ENCODE measurements around the gene MPP2. TPM values are rescaled to one million over a fixed set of nuclear protein-coding genes. Genes with fewer than 3 reads are reported as not detected.

MPP2 gene
- total and polyA plus RNA-seq, 9 of the 15 experiments (the other 6 are each of a cell fraction or from before 2014, with no cell fraction given) = 0.04 to 1.0 (median 0.24) TPM

DNA sequence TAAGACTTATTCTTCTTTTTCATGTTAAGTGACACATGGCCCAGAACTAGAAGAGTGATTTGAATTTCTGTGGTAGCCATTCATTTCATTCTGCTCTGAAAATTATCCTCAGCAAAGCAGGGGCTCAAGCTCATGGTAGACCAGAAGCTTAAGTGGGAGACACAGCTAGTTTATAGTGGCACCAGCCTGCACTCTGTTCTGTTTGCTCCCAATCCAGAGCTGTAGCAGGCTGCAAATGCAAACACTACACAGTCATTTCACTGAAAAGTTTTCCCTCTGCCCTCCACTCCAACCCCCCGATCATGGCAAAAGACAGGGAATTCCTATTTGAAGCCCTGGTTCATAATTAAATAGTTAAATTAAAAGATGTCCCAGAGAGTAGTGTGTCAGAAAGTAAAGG is 17.1 kb downstream of the MPP2 start:
- Histone ChIP-seq H3K36me3 (ENCODE audit: control insufficient read depth, insufficient read depth, low read length) (no peaks in the 10 kb centered on the region), H2AFZ (ENCODE audit: low read depth, low read length) (no peak overlapping the region), H3K4me1 (replicated peaks in 1 of 2; ENCODE audit: control insufficient read depth in 2 of 2, insufficient read depth in 2 of 2, low read length in 2 of 2) (no peaks in the 10 kb centered on the region), H3K27ac (ENCODE audit: extremely low read depth, low read depth, low read length) (no peak overlapping the region), H3K9me3 (replicated peaks; ENCODE audit: control insufficient read depth, insufficient read depth, low read depth, low read length) (no peaks in the 10 kb centered on the region), H3K9ac (ENCODE audit: insufficient read depth in 1 of 2, low read depth in 2 of 2, low read length in 2 of 2) (no peak overlapping the region), H3K9me1 (ENCODE audit: control insufficient read depth, insufficient read depth, low read length) (no peaks in the 10 kb centered on the region), H3K4me2 (ENCODE audit: insufficient read depth, low read length) (no peak overlapping the region), H4K20me1 (replicated peaks; ENCODE audit: control insufficient read depth, insufficient read depth, low read length) (no peaks in the 10 kb centered on the region; the same call in 1 of the 2 replicates), H3K4me3 (no peak overlapping the region), H3K27me3 (ENCODE audit: control insufficient read depth in 2 of 2, insufficient read depth in 2 of 2, low read length in 2 of 2) (peaks cover 2 to 25% of the 10 kb centered on the region in 2 experiments; a peak in 4 of 5 replicates), H3K79me2 (ENCODE audit: control insufficient read depth, insufficient read depth, low read length) (no peaks in the 10 kb centered on the region)
- FAIRE-seq = no peak
- no peak for TF ChIP-seq NCOA6 (IDR thresholded peaks at IDR 0.05)
- POLR2A ChIA-PET = no interaction called here
- CTCF ChIA-PET (ENCODE audit: low intra/inter-chr PET ratio) = no interaction called here
- WGBS (ENCODE audit: insufficient coverage, low coverage, missing lambda C conversion rate) = 6% methylated on average over 1 of the region's 1 CpG
- no peak for ATAC-seq
- in situ Hi-C loops (cut with MboI) (no loop called here), intact Hi-C loops (cut with micrococcal nuclease) (no loop called here)
- no peak for DNase-seq (ENCODE audit: extremely low read depth in 1 of 4, low spot score in 3 of 4)
- BruUV-seq (replicated peaks) = no TSS peak

- intact Hi-C loops (cut with micrococcal nuclease) = no loop called here
These were observed 18.8 kb downstream of the MPP2 start for GRCh38 chr17:43888548-43888947.

More at GRCh38 chr17:43888548-43888947, 18.8 kb downstream of the MPP2 start:
- Histone ChIP-seq H2AFZ (ENCODE audit: low read depth, low read length) (no peak overlapping the region), H3K4me3 (no peak overlapping the region), H3K9ac (ENCODE audit: insufficient read depth in 1 of 2, low read depth in 2 of 2, low read length in 2 of 2) (no peak overlapping the region), H3K9me1 (ENCODE audit: control insufficient read depth, insufficient read depth, low read length) (no peaks in the 10 kb centered on the region), H3K27me3 (ENCODE audit: control insufficient read depth in 2 of 2, insufficient read depth in 2 of 2, low read length in 2 of 2) (peaks cover 4 to 25% of the 10 kb centered on the region in 2 experiments; a peak in 4 of 5 replicates), H3K4me2 (ENCODE audit: insufficient read depth, low read length) (no peak overlapping the region), H3K9me3 (replicated peaks; ENCODE audit: control insufficient read depth, insufficient read depth, low read depth, low read length) (no peaks in the 10 kb centered on the region), H3K27ac (ENCODE audit: extremely low read depth, low read depth, low read length) (no peak overlapping the region), H3K79me2 (ENCODE audit: control insufficient read depth, insufficient read depth, low read length) (no peaks in the 10 kb centered on the region), H4K20me1 (replicated peaks; ENCODE audit: control insufficient read depth, insufficient read depth, low read length) (no peaks in the 10 kb centered on the region; the same call in 1 of the 2 replicates), H3K4me1 (replicated peaks in 1 of 2; ENCODE audit: control insufficient read depth in 2 of 2, insufficient read depth in 2 of 2, low read length in 2 of 2) (no peaks in the 10 kb centered on the region), H3K36me3 (ENCODE audit: control insufficient read depth, insufficient read depth, low read length) (no peaks in the 10 kb centered on the region)
- ChIA-PET CTCF (ENCODE audit: low intra/inter-chr PET ratio) (no interaction called here), POLR2A (interaction anchor here (0.6 to 1.1 kb wide), 3 partner anchors 10 to 966 kb away, joined by 3 read pairs; no protein-coding TSS in a partner anchor)
- TF ChIP-seq ZNF445 (CRISPR knock-in tag; IDR thresholded peaks at IDR 0.05; ENCODE audit: low read depth) (no peak), ZNF76 (CRISPR knock-in tag; IDR thresholded peaks at IDR 0.05; ENCODE audit: borderline replicate concordance) (no peak), BCL6 (CRISPR knock-in tag; IDR thresholded peaks at IDR 0.05) (no peak), ZBTB8A (IDR thresholded peaks at IDR 0.05; ENCODE audit: partially characterized antibody) (no peak), ZNF175 (CRISPR knock-in tag; IDR thresholded peaks at IDR 0.05; ENCODE audit: low read depth) (no peak), EGR1 (conservative IDR thresholded peaks at IDR 0.05) (no peak)
- no TSS peak for BruUV-seq (replicated peaks)
- WGBS (ENCODE audit: insufficient coverage, low coverage, missing lambda C conversion rate) = 0% methylated on average over 4 of the region's 4 CpGs
- in situ Hi-C loops (cut with MboI) = no loop called here
- ATAC-seq (no peak), DNase-seq (ENCODE audit: extremely low read depth in 1 of 4, low spot score in 3 of 4) (no peak), FAIRE-seq (no peak)

Measured in K562 (cell line).